Right lung (tissue), 5 donors: ENCODE measurements around the gene TMEM150C. TPM values are rescaled to one million over a fixed set of nuclear protein-coding genes. Genes with fewer than 3 reads are reported as not detected.
A peak's percentile ranks its signal among the peaks of the same experiment; 100 is the strongest.

Source experiments
- DNase-seq, 2 donors: peaks; one replicate each; pipeline ENCODE4 v3.0.0-alpha.2; 2013
- polyA plus RNA-seq, 5 donors: library from polyadenylated mRNA; unstranded; fragments of 120-200 nt; gene quantifications; one replicate each; pipeline versions ENCODE4 v1.2.1 to v1.2.3, GENCODE V29; 2013; ENCODE audit warnings: inconsistent platforms in 1 of 5, low replicate concordance in 1 of 5; ENCODE audit not compliant: insufficient read length in 5 of 5, insufficient read depth in 1 of 5

TMEM150C gene
- polyA plus RNA-seq, 5 donors = 14.5 to 18.2 (median 15.4) TPM

DNA sequence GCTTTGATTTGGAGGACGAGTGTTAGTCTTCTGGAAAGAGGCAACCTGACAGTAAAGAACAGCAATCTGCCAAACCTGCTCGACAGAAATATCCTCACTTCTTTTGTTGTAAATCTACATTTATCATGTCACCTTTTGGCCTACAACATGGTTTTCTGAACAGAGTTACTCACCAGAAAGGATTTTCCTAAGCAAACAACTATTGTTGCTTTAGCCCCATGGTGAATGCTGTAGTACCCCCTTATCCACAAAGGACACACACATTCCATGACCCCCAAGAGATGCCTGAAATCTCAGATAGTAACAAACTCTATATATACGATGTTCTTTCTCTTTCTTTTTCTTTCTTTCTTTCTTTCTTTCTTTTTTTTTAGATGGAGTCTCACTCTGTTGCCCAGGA lies 42.7 kb downstream of the TMEM150C start:
- no peak for DNase-seq

DNA sequence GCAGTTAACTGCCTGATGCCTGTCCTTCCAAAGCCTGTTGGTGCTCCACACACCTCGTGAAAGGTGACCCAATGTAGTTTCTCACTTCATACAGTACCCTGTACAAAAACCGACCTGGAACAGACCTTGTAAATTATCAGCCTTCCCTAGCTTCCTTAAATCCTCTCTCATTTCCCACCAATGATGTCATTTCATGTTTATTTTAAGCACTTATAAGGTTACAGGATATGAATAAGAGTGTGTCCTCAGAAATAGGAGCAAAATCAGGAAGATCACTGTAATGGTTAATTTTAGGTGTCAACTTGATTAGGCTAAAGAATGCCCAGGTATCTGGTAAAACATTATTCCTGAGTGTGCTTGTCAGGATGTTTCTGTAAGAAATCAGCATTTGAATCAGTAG lies 44.7 kb downstream of the TMEM150C start:
- no peak for DNase-seq

DNA sequence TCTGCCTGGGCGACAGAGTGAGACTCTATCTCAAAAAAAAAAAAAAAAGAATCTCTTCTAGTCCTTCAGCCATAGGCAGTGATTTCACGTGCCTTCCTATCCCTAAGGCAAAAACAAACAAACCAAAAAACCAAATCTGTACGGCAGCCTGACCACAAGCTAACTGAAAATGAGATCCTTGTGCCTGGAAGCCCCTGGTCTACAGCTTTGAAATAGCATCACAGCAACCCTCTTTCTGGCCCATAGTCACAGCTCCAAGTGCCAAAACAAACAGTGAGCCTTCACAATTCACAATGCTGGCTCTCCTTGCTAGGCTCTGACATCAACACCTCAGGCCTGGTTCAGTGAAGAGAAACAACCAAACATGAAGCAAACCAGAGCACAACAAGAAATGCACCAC lies 46.1 kb downstream of the TMEM150C start:
- no peak for DNase-seq

DNA sequence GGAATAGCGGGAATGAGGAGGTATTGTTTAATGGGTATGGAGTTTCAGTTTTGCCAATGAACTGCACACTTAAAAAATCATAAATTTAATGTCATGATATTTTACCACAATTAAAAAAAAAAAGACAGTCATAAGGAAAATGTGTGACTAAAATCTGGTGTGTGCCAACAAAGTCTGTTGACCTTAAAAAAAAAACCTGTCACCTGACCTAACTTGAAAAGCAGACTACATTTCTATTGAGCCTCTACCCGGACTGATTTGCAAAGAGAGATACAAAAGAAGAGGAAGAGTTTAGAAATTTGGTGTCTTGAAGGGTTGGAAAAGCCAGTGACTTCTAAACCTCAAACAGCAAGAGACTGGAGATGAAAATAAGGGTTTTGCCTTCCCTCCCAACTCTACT lies 48.4 kb downstream of the TMEM150C start:
- DNase-seq = no peak

DNA sequence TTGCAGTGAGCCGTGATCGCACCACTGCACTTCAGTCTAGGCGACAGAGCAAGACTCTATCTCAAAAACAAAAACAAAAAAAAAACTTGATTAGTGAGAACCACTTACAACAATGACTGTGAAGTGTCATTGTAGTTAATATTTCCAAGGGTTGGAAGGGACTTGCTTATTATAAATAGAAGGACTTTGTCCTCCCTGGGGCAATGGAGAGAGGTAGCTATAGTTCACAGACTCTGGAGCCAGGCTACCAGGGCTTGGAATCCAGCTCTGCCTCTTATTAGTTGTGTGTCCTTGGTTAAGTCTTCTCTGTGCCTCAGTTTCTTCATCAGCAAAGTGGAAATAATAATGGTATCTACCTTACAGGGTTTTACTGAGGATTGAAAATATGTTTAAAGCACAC lies 51.6 kb downstream of the TMEM150C start:
- no peak for DNase-seq

DNA sequence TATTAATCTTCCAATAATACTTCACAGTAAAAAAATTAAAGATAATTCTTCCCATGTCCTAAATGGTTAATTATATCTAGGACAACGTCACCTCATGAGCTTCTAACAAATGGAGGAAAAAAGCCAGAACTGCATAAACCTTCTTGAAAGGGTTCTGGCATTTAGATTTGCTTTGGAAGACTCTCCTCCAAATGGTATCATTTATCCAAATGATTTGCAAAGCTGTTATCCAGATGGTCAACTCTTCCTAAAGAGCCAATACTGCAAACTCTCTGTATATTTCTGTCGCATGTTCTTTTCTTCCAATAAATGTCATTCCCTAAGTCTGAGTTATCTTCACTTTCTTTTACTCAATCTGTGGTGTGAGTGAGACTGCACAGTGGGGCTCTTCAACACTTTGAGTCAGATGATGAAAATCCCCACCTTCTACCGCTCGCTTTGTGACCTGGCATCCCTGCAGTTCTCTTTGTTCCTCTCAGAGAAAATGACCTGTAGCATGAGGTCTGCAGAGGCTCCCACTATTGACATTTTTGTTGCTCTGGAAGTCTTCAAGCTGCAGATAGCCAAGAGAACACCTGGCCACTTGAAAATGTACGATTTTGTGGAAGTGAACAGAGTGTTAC lies 52.9 kb downstream of the TMEM150C start:
- no peak for DNase-seq

DNA sequence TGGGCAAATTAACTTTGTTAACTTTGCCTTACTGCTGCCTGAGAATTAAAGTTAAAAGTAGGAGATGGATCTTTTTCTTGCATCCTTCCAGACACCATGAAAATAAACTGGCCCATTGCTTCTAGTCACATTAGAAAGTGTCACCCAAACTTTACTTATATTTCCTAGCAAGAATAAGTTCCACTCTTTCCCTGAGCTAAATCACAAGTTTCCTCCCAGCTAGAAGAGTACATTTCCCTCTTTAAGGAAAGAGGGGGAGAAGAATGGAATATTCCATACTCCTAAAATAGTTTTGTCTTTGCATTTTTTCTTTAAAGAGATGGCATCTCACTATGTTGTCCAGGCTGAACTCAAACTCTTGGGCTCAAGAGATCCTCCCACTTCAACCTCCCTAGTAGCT lies 53.8 kb downstream of the TMEM150C start:
- no peak for DNase-seq

DNA sequence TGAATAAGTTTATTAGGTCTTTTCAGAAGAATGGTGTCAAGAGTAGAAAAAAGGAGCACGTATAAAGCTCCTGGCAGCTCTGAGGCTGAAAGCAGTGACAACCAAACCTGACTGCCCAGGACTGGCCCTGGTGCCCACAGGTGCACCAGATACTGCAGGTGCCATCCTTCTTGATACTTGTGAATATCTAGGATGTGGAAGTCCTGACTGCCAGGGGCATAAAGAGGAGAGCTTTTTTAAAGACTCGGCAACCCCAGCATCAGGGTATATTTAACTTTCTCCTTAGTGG lies 60.7 kb downstream of the TMEM150C start:
- no peak for DNase-seq

DNA sequence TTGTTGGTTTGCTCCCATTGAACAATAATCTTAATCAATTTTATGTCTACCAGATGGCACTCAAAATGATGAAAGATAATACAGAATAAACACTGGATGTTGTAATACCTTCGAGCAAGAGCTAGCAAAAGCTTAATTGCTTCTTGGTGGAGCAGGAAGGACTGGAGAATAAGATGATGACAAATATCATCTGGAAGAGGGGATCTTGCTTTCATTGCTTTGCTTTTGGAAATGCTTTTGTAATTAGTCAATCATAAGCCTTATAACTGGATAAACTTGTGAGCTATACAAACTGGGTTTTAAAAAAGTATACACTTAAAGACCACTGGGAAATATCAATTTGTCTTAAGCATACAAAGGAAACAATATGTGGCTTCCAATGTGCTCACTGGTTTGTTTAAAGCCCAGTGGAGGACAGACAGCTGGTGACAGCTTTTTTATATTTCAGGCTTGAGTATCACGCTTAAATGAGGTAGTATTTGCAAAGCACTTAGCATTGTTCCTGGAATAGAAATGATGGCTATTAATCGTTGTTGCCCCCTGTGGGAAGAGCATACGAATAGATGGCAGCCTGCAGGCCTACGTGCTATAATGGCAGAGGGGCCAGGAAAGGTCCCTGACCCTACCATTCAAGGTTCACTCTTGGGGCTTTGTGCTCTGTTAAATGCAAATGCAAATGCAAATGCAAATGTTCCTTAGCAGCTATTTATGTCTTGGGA lies 61.2 kb downstream of the TMEM150C start:
- peak; percentile 28 to 31 for DNase-seq

DNA sequence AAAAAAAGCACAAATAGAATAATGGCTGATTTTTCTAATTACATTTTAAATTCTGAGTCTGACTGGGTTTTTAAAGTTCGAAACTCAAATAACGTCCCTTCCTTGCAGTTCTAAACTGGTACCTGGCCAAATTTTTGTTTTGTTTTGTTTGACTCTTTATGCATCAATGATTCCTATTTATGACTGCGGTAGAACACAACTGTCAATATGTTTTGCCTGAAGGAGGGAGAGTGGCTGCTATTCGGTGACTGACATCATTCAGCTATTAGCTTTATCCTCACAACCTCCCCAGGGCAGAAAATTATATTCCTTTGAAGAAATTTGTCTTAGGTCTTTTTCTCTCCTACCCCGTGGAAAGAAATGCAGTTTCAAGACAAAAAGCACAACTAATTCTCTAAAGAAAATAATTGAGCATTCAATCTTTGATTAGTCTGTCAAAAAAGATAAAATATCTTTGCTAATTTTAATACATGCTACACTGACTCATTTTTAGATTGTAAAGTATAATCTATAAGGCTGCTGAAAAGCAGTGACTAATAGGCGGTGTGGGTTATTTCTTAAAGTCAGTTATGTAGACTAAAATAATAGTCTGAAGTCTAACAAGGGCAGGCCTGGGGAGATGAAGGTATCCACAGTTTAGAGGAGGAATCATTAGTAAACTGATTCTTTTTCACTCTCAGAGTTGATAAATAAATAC lies 61.9 kb downstream of the TMEM150C start:
- no peak for DNase-seq

DNA sequence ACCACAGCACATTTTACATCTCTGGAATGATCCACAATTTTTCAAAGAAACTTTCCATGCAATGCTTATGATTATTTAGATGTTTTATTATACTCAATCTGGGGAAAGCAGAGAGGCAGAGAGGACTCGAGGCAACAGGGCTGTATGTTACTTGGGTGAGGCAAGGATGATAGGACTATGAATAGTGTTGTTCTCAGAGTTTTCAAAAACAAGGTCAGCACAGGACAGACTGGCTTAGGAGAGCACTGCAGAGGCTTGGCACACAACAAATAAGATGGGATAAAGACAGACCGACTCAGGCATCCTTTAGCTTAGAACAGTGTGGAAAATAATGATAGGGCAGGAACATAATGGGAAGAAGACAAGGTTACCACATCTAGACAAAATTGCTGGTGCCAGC lies 65.4 kb downstream of the TMEM150C start:
- no peak for DNase-seq

DNA sequence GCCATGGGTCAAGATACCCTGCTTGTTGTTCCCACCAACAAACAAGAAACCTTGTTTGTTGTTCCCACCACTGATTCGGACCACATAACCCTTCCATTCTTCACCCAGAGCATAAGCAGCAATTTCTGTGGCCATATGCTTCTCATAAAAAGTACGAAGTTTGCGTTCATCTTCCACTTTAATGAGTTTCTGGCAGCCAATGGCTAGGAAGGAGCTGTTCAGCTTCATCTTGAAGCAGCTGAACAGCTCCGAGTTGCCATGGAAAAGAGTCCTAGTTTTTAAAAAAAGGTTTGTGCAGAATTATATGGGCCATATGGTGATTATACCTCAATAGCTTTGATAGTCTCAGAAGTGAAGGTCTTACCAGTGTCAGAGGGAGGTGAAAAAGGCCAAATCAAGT lies 66.1 kb downstream of the TMEM150C start:
- DNase-seq = no peak

DNA sequence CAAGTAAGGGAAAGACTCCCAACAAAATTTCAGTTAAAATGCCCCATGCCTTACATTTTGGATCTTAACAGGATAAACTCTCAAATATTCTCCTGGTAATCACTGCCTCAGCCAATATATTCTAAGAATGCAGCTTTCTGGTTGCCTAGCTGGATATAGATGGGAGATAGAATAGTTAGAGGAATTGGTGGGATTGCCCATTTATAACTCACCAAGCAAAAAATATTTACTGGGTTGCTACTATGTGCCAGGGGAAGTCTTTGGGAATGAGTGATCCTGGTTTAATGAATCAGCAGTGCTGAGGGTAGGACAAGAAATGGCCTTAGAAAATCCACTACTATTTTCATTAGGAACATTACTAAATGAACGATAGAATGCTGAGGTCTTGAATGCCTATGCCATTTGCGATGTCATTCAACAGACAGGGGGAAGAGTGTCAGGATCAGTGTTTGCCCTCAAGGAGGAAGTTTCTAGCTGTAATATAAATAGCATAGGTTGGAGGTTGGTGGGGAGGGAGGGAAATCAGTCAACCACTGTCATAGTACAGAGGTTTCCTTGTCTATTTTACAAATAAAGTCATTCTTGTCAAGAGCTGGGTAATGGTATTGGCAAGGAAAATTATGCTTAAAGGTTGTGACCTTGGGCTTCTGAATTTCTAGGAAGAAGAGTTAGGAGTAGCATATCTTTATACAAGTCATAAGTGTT lies 67.9 kb downstream of the TMEM150C start:
- no peak for DNase-seq

DNA sequence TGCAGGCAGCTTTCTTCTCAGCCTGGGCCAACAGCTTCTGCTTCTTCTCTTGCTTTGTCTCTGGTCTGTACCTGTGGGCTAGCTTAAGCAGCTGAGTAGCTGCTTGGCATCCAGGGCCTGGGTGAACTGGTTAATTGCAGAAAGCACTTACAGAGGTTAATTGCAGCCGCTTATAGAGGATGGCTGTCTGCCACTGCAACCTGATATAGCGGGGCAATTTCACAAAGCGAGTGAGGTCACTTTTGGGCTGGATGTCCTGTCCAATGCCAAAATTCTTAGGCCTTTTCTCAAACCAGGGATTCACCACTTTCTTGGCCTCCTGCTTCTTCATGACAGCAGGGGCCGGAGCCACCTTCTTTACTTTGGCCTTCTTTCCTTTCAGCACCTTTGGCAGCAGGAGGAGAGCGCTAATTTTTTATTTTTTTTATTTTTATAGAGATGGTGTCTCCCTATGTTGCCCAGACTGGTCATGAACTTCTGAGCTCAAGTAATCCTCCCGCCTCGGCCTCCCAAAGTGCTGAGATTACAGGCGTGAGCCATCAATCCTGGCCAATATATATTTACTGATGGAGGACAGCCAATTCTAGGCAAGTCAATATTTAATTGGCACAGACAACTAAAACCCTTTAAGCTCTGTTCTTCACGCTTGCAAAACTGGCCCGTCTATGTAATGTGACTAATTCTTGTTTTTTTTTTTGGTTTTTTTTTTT lies 70.4 kb downstream of the TMEM150C start:
- no peak for DNase-seq

DNA sequence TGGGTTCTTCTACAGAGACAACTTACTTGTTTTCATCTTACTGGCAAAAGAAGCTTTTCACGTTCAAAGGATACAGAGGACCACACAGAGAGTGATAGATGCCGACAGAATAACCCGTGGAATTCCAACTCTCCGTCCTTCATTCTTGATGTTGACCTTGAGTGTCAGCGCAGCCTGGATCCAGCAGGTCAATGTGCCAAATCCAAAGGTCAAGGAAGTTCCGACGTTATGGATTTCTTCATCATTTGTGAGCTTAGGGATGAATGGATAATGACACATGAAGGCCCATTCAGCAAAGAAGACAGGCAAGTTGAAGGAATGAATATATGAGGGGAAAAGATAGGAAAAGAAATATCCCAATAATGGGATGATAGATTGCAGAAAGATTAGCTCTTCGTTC lies 71.8 kb downstream of the TMEM150C start:
- no peak for DNase-seq

DNA sequence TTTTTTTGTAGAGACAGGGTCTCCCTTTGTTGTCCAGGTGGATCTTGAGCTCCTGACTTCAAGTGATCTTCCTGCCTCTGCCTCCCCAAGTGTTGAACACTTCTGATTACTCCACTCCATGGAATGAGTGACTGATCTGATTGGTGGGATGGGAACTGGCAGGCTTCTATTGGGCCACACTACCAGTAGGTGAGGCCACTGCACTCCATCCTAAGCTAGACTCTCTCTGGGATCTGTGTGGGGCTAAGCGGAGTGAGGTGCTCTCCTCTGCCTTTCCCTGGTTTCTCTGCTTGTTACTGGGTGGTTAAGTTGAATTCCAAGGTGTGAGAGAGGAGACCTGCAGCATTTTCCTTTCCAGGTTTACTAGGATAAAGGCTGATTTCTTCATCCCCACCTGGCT lies 72.7 kb downstream of the TMEM150C start:
- DNase-seq = no peak

DNA sequence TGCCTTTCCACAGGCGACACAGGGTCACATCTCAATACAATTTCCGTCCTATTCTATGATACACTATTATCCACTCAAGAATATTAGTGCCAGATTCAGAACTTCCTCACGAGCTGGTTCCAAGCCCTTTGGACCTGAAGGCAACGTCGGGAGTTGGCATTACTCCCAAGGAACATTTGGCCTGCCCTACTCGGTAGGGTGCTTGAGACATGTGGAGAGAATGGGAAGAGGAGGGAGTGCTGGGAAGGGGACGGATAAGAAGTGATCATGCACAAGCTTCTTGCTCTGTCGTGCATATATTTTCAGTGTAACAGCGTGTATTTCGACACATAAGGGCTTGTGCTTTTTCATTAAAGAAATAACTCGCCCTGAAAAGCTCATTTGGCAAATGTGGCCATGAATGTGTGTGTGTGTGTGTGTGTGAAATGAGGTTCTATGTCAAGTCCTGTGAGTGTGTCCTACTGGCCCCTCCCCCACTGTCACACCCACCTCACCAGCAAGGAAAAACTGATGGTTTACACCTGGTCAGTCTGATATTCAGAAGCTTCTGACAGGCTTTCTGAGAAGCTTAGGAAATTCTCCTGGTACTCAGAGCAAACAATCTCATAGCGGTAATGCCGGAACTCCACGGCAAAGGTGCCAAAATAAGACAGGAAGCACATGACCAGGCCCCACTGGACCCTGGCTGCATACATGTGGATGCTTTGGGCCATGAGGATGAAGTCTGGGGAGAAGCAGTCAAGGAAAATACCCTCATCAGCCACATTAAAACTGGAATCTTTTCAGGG lies 76.6 kb downstream of the TMEM150C start:
- DNase-seq = no peak

DNA sequence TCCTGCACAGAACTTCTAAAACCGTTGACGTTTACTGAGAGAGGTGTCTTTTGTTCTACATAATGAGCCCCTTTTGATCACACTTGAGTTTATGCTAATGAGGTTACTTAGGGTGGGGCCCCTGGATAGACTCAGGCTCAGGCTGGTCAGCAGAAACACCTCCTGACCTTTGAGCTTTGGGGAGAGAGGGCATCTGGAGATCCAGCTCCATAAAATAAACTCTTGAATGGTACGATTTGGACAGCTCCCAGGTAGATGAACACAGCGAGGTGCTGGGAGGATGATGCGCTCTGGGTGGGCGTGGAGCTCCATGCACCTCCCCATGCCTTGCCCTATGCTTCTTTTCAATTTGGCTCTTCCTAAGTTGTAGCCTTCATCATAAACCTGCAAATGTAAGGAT lies 79.4 kb downstream of the TMEM150C start:
- DNase-seq = no peak

DNA sequence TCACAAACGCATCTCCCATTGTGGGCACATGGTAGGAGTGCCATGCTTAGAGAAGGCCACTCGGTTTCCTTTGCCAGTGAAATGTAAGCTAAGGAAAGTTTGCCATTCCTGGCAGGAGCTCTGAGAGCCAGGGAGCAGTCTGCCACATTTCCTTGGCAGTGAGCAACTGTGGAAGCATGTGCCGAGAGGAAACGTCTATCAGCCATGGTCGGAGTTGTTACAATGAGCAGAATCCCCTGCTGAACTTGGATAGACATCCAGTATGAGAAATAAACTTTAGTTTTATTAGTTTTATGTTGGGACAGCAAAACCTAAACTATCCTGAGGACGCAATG lies 80.3 kb downstream of the TMEM150C start:
- DNase-seq = no peak

DNA sequence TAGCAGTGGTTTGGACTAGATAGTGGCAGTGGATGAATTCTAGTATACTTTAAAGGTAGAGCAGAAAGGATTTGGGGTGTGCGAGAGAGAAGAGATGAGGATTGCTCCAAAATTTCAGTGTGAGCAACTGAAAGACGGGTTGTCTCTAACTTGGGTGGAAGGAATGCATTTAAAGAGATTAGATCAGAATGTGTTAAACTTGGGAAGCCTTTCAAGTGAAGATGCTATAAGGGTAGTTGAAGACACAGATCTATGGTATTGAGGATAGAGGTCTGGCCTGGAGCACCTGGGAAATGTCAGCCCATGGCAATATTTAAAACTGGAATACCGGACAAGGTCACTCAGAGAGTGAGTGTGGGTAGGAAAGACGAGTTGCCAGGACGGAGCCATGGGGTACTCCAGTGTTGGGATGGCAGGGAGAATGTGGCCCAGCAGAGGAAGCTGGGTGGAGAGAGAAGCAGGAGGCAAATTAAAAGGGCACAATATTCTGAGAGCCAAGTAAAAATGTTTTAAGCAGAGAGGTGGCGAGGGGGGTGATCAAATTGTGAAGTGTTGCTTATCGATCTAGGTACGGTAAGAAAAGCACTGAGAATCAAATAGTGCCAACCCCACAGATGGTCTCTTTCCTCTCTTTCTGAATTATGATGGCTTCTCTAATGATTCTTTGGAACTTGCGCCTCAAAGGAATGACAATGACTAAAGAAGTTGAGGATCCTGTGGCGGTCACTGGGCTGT lies 80.8 kb downstream of the TMEM150C start:
- no peak for DNase-seq

DNA sequence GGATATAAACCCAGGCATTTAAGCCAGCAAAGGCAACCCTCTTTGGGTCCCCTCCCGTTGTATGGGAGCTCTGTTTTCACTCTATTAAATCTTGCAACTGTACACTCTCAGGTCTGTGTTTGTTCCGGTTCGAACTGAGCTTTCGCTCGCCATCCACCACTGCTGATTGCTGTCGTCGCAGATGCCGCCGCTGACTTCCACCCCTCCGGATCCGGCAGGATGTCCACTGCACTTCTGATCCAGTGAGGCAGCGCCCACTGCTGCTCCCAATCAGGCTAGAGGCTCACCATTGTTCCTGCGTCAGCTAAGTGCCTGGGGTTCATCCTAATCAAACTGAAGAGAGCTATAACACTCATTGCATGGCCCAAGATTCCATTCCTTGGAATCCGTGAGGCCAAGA lies 82.2 kb downstream of the TMEM150C start:
- DNase-seq = no peak
